ENCODE measurements around the gene RAB6D. TPM values are rescaled to one million over a fixed set of nuclear protein-coding genes. Genes with fewer than 3 reads are reported as not detected.
"Not testable (repeated sequence)": the region's sequence is repeated elsewhere in the genome, so short reads cannot be mapped to it uniquely, and the experiment has no call there.

RAB6D gene
- total and polyA plus RNA-seq, 2 experiments from 2014 or later: 0.37 TPM; not detected in 1

DNA sequence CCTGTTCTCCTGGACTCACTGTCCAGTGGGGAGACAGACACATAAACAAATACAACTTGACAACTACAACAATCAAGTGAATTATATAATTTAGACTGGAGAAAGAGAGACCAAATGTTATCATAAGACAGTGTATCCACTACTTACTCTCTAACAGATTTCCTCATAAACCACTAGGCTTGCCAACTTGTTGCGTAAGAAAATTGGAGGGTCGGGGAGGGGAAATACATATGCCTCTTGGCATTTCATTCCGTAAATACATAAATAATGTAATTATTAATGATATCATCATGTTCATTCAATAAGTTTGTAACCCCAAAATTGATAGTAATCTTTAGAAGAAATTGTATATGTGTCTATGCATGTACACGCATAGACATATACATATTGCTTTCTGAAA is 14.9 kb downstream of the RAB6D start (continued):
- TF ChIP-seq, protein P1, sequence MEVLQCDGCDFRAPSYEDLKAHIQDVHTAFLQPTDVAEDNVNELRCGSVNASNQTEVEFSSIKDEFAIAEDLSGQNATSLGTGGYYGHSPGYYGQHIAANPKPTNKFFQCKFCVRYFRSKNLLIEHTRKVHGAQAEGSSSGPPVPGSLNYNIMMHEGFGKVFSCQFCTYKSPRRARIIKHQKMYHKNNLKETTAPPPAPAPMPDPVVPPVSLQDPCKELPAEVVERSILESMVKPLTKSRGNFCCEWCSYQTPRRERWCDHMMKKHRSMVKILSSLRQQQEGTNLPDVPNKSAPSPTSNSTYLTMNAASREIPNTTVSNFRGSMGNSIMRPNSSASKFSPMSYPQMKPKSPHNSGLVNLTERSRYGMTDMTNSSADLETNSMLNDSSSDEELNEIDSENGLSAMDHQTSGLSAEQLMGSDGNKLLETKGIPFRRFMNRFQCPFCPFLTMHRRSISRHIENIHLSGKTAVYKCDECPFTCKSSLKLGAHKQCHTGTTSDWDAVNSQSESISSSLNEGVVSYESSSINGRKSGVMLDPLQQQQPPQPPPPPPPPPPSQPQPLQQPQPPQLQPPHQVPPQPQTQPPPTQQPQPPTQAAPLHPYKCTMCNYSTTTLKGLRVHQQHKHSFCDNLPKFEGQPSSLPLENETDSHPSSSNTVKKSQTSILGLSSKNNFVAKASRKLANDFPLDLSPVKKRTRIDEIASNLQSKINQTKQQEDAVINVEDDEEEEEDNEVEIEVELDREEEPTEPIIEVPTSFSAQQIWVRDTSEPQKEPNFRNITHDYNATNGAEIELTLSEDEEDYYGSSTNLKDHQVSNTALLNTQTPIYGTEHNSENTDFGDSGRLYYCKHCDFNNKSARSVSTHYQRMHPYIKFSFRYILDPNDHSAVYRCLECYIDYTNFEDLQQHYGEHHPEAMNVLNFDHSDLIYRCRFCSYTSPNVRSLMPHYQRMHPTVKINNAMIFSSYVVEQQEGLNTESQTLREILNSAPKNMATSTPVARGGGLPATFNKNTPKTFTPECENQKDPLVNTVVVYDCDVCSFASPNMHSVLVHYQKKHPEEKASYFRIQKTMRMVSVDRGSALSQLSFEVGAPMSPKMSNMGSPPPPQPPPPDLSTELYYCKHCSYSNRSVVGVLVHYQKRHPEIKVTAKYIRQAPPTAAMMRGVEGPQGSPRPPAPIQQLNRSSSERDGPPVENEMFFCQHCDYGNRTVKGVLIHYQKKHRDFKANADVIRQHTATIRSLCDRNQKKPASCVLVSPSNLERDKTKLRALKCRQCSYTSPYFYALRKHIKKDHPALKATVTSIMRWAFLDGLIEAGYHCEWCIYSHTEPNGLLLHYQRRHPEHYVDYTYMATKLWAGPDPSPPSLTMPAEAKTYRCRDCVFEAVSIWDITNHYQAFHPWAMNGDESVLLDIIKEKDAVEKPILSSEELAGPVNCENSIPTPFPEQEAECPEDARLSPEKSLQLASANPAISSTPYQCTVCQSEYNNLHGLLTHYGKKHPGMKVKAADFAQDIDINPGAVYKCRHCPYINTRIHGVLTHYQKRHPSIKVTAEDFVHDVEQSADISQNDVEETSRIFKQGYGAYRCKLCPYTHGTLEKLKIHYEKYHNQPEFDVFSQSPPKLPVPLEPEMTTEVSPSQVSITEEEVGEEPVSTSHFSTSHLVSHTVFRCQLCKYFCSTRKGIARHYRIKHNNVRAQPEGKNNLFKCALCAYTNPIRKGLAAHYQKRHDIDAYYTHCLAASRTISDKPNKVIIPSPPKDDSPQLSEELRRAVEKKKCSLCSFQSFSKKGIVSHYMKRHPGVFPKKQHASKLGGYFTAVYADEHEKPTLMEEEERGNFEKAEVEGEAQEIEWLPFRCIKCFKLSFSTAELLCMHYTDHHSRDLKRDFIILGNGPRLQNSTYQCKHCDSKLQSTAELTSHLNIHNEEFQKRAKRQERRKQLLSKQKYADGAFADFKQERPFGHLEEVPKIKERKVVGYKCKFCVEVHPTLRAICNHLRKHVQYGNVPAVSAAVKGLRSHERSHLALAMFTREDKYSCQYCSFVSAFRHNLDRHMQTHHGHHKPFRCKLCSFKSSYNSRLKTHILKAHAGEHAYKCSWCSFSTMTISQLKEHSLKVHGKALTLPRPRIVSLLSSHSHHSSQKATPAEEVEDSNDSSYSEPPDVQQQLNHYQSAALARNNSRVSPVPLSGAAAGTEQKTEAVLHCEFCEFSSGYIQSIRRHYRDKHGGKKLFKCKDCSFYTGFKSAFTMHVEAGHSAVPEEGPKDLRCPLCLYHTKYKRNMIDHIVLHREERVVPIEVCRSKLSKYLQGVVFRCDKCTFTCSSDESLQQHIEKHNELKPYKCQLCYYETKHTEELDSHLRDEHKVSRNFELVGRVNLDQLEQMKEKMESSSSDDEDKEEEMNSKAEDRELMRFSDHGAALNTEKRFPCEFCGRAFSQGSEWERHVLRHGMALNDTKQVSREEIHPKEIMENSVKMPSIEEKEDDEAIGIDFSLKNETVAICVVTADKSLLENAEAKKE (CRISPR knock-in tag; IDR thresholded peaks at IDR 0.05): no peak

- H3K27me3 Mint-ChIP-seq (ENCODE audit: insufficient read depth, low read depth, poor library complexity): not testable (repeated sequence)
Measured at GRCh38 chr2:131347035-131347434, 16.9 kb downstream of the RAB6D start.

DNA sequence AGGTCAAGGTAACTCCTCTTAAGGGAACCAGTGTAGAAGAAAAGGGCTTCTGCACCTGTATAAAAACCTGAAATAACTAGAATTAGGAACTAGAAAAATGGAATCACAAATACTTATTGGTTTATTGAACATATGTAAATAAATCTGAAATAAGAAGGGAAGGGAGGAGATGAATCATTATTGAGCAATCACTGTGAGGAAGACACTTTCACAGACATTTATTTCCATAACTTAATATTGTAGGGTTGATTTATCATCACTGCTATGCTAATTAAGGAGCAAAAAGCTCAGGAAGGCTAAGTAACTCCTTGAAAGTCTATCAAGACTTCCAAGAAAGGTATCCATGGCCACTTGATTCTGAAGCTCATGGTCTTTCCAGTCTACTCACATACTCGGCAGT is 24.7 kb downstream of the RAB6D start:
- H3K27me3 Mint-ChIP-seq (ENCODE audit: insufficient read depth, low read depth, poor library complexity); H3K79me2 ChIP-seq (replicated peaks; ENCODE audit: insufficient read depth); H3K4me3 Mint-ChIP-seq; H3K4me1 ChIP-seq (ENCODE audit: insufficient read depth); ATAC-seq; H3K9me3 Mint-ChIP-seq; H3K27me3 ChIP-seq (ENCODE audit: insufficient read depth); H3K9me2 ChIP-seq (ENCODE audit: insufficient read depth); H4K20me1 ChIP-seq (replicated peaks; ENCODE audit: insufficient read depth); H3K36me3 Mint-ChIP-seq (ENCODE audit: low read depth); H3K27ac ChIP-seq (ENCODE audit: low read depth); H3K4me2 ChIP-seq; H2AFZ ChIP-seq; H3K4me3 ChIP-seq; H3K4me1 Mint-ChIP-seq; H3K36me3 ChIP-seq (ENCODE audit: insufficient read depth); H3K27ac Mint-ChIP-seq; H3F3A ChIP-seq (replicated peaks; ENCODE audit: low read depth); DNase-seq (ENCODE audit: low spot score): not testable (repeated sequence)

More at GRCh38 chr2:131347035-131347434, 16.9 kb downstream of the RAB6D start:
- H4K20me1 ChIP-seq (replicated peaks; ENCODE audit: insufficient read depth); H3K4me2 ChIP-seq; H3K36me3 ChIP-seq (ENCODE audit: insufficient read depth); H3K27ac ChIP-seq (ENCODE audit: low read depth); H3K27ac Mint-ChIP-seq; H3K4me1 Mint-ChIP-seq; H3K4me3 ChIP-seq; H3K4me1 ChIP-seq (ENCODE audit: insufficient read depth); H3F3A ChIP-seq (replicated peaks; ENCODE audit: low read depth); H3K4me3 Mint-ChIP-seq; H3K27me3 ChIP-seq (ENCODE audit: insufficient read depth); ATAC-seq; H3K79me2 ChIP-seq (replicated peaks; ENCODE audit: insufficient read depth); H2AFZ ChIP-seq; DNase-seq (ENCODE audit: low spot score); H3K9me2 ChIP-seq (ENCODE audit: insufficient read depth); H3K36me3 Mint-ChIP-seq (ENCODE audit: low read depth): not testable (repeated sequence)
- H3K9me3 Mint-ChIP-seq: peaks cover 22% of the 10 kb centered on the region
